PFSK-1 (cell line): ENCODE data around the gene DIP2C.

Experiments
- FOXP2 ChIP-seq: optimal IDR thresholded peaks from 2 replicates; pipeline ENCODE3; 2011; ENCODE audit warnings: borderline replicate concordance, control low read depth, inconsistent platforms; ENCODE audit not compliant: insufficient read depth; ENCODE audit errors: extremely low read length, extremely low read depth
- POLR2AphosphoS5 ChIP-seq: IDR thresholded peaks from 2 replicates; pipeline ENCODE4 v1.6.1; 2012; ENCODE audit warnings: low read depth, mild to moderate bottlenecking, control low read depth, low read length, moderate library complexity
- REST ChIP-seq, 2 experiments: IDR thresholded peaks; 2 replicates each; pipeline versions ENCODE4 v1.6.1 to v1.8.0; 2011 to 2012; ENCODE audit warnings: low read depth in 2 of 2, low read length in 2 of 2, control low read depth in 1 of 2, inconsistent platforms in 1 of 2, mild to moderate bottlenecking in 1 of 2, moderate library complexity in 1 of 2; ENCODE audit not compliant: insufficient read depth in 1 of 2
- SIN3A ChIP-seq: IDR thresholded peaks from 2 replicates; pipeline ENCODE4 v1.6.1; 2012; ENCODE audit warnings: mild to moderate bottlenecking, low read length, moderate library complexity, borderline replicate concordance; ENCODE audit not compliant: insufficient read depth
- TAF1 ChIP-seq: IDR thresholded peaks from 2 replicates; pipeline ENCODE4 v1.6.1; 2012; ENCODE audit warnings: low read length, control low read depth, borderline replicate concordance; ENCODE audit not compliant: insufficient read depth

Gene DIP2C

GRCh38 chr10:554182-554848, 135.2 kb downstream of the DIP2C start:
- no peak for TF ChIP-seq REST (IDR thresholded peaks at IDR 0.05; ENCODE audit: insufficient read depth in 1 of 2, low read depth in 2 of 2, low read length in 2 of 2)
- no peak for TF ChIP-seq SIN3A
- TF ChIP-seq TAF1: no peak
- no peak for TF ChIP-seq POLR2AphosphoS5
- TF ChIP-seq FOXP2: no peak

- no peak for TF ChIP-seq REST (IDR thresholded peaks at IDR 0.05; ENCODE audit: insufficient read depth in 1 of 2, low read depth in 2 of 2, low read length in 2 of 2)
- no peak for TF ChIP-seq FOXP2
- TF ChIP-seq TAF1: no peak
- no peak for TF ChIP-seq POLR2AphosphoS5
- TF ChIP-seq SIN3A: no peak
Measured at GRCh38 chr10:553233-553632, 136.2 kb downstream of the DIP2C start.

- TF ChIP-seq TAF1 (no peak), SIN3A (no peak)
Measured at GRCh38 chr10:552679-553078, 136.8 kb downstream of the DIP2C start.

GRCh38 chr10:551373-552252, 137.9 kb downstream of the DIP2C start:
- TF ChIP-seq TAF1 (no peak), REST (IDR thresholded peaks at IDR 0.05; ENCODE audit: insufficient read depth in 1 of 2, low read depth in 2 of 2, low read length in 2 of 2) (no peak), POLR2AphosphoS5 (no peak), FOXP2 (no peak), SIN3A (no peak)

GRCh38 chr10:550665-551372, 138.6 kb downstream of the DIP2C start:
- TF ChIP-seq REST (IDR thresholded peaks at IDR 0.05; ENCODE audit: insufficient read depth in 1 of 2, low read depth in 2 of 2, low read length in 2 of 2): no peak
- TF ChIP-seq POLR2AphosphoS5: no peak
- TF ChIP-seq FOXP2: no peak
- TF ChIP-seq SIN3A: no peak
- TF ChIP-seq TAF1: no peak
